Esophagus (tissue), 2 donors: Measurements from ENCODE around the gene TTC21A. TPM values are rescaled to one million over a fixed set of nuclear protein-coding genes. Genes with fewer than 3 reads are reported as not detected.

ENCODE experiments used
- H3K27ac ChIP-seq, 2 donors: one replicate each; pipeline ENCODE4 v1.5.1; 2013; ENCODE audit warnings: low read depth in 2 of 2, mild to moderate bottlenecking in 2 of 2, inconsistent platforms in 1 of 2, low read length in 1 of 2, moderate library complexity in 1 of 2
- H3K27me3 ChIP-seq, 2 donors: one replicate each; pipeline ENCODE4 v1.6.1; 2013; ENCODE audit warnings: low read length in 2 of 2, control low read depth in 1 of 2, mild to moderate bottlenecking in 1 of 2; ENCODE audit not compliant: insufficient read depth in 2 of 2, control insufficient read depth in 1 of 2
- H3K36me3 ChIP-seq, 2 donors: one replicate each; pipeline ENCODE4 v1.6.1; 2013; ENCODE audit warnings: low read length in 1 of 2; ENCODE audit not compliant: control insufficient read depth in 2 of 2, insufficient read depth in 2 of 2
- H3K4me1 ChIP-seq, 2 donors: one replicate each; pipeline ENCODE4 v1.6.1; 2013; ENCODE audit warnings: low read length in 1 of 2; ENCODE audit not compliant: control insufficient read depth in 2 of 2, insufficient read depth in 2 of 2
- H3K4me3 ChIP-seq, 2 donors: one replicate each; pipeline ENCODE4 v1.5.1; 2013; ENCODE audit warnings: low read length in 2 of 2, mild to moderate bottlenecking in 2 of 2, low read depth in 1 of 2, moderate library complexity in 1 of 2
- H3K9me3 ChIP-seq, 2 donors: one replicate each; pipeline ENCODE4 v1.6.1; 2013; ENCODE audit warnings: mild to moderate bottlenecking in 2 of 2, low read depth in 1 of 2, low read length in 1 of 2, moderate library complexity in 1 of 2; ENCODE audit not compliant: control insufficient read depth in 2 of 2, insufficient read depth in 1 of 2
- WGBS, 2 donors: extraction: QIAGEN DNeasy Blood & Tissue Kit; methylation state at CpG; one replicate each; pipeline ENCODE4 v1.1.7; 2013; 5-methylcytosine and 5-hydroxymethylcytosine counted together
- polyA plus RNA-seq, 2 donors: library from polyadenylated mRNA; stranded (reverse); fragments of 200-250 nt; gene quantifications; one replicate each; pipeline ENCODE4 v1.2.3, GENCODE V29; 2013
- donor health status: healthy with polysubstance abuse.
- donor health status: Bipolar disorder and iron deficiency.

Gene TTC21A
- polyA plus RNA-seq, 2 donors: 1.8 to 5.6 TPM

GRCh38 chr3:39075910-39076309, 31.6 kb upstream of the TTC21A start:
- H3K27ac ChIP-seq: no peak overlapping the region
- no peak overlapping the region for H3K4me3 ChIP-seq
- no peaks in the 10 kb centered on the region for H3K27me3 ChIP-seq
- no peaks in the 10 kb centered on the region for H3K9me3 ChIP-seq
- peaks cover 12 to 20% of the 10 kb centered on the region in 2 donors for H3K36me3 ChIP-seq
- 97% methylated on average over 10 of the region's 10 CpGs for WGBS, 2 donors
- no peaks in the 10 kb centered on the region for H3K4me1 ChIP-seq

- H3K9me3 ChIP-seq: no peaks in the 10 kb centered on the region
- H3K27ac ChIP-seq: no peak overlapping the region
- H3K4me3 ChIP-seq: no peak overlapping the region
- H3K36me3 ChIP-seq: peaks cover 8 to 12% of the 10 kb centered on the region in 2 donors
- no peaks in the 10 kb centered on the region for H3K27me3 ChIP-seq
- H3K4me1 ChIP-seq: no peaks in the 10 kb centered on the region
Observed at GRCh38 chr3:39079530-39079929, 27.9 kb upstream of the TTC21A start.

GRCh38 chr3:39080026-39080425, 27.5 kb upstream of the TTC21A start:
- Histone ChIP-seq H3K36me3 (peaks cover 6 to 12% of the 10 kb centered on the region in 2 donors), H3K4me1 (no peaks in the 10 kb centered on the region), H3K9me3 (no peaks in the 10 kb centered on the region), H3K27ac (no peak overlapping the region), H3K27me3 (no peaks in the 10 kb centered on the region), H3K4me3 (no peak overlapping the region)

- Histone ChIP-seq H3K9me3 (no peaks in the 10 kb centered on the region), H3K27me3 (no peaks in the 10 kb centered on the region), H3K36me3 (peaks cover 8 to 14% of the 10 kb centered on the region in 2 donors), H3K4me1 (no peaks in the 10 kb centered on the region), H3K27ac (no peak overlapping the region), H3K4me3 (no peak overlapping the region)
- 97 to 98% methylated on average over 4 of the region's 4 CpGs for WGBS, 2 donors
Observed at GRCh38 chr3:39082666-39083313, 24.7 kb upstream of the TTC21A start.

- Histone ChIP-seq H3K27ac (no peak overlapping the region), H3K27me3 (no peaks in the 10 kb centered on the region), H3K4me1 (no peaks in the 10 kb centered on the region), H3K9me3 (no peaks in the 10 kb centered on the region), H3K4me3 (no peak overlapping the region), H3K36me3 (peaks cover 11 to 17% of the 10 kb centered on the region in 2 donors)
- 84 to 87% methylated on average over 4 of the region's 4 CpGs for WGBS, 2 donors
Observed at GRCh38 chr3:39086144-39086543, 21.3 kb upstream of the TTC21A start.

- no peaks in the 10 kb centered on the region for H3K4me1 ChIP-seq
- H3K27me3 ChIP-seq: no peaks in the 10 kb centered on the region
- peaks cover 9 to 18% of the 10 kb centered on the region in 2 donors for H3K36me3 ChIP-seq
- no peaks in the 10 kb centered on the region for H3K9me3 ChIP-seq
- WGBS, 2 donors: 93 to 94% methylated on average over 3 of the region's 3 CpGs
- no peak overlapping the region for H3K27ac ChIP-seq
- H3K4me3 ChIP-seq: no peak overlapping the region
Observed at GRCh38 chr3:39088456-39088855, 19.0 kb upstream of the TTC21A start.

GRCh38 chr3:39088889-39089288, 18.6 kb upstream of the TTC21A start:
- 79 to 80% methylated on average over 3 of the region's 3 CpGs for WGBS, 2 donors
- Histone ChIP-seq H3K36me3 (peaks cover 9 to 18% of the 10 kb centered on the region in 2 donors), H3K27ac (no peak overlapping the region), H3K4me1 (no peaks in the 10 kb centered on the region), H3K4me3 (no peak overlapping the region), H3K9me3 (no peaks in the 10 kb centered on the region), H3K27me3 (no peaks in the 10 kb centered on the region)

GRCh38 chr3:39090922-39091321, 16.6 kb upstream of the TTC21A start:
- H3K27ac ChIP-seq: no peak overlapping the region
- WGBS, 2 donors: 84 to 89% methylated on average over 2 of the region's 2 CpGs
- H3K4me1 ChIP-seq: no peaks in the 10 kb centered on the region
- no peaks in the 10 kb centered on the region for H3K27me3 ChIP-seq
- H3K36me3 ChIP-seq: peaks cover 7 to 25% of the 10 kb centered on the region in 2 donors
- no peaks in the 10 kb centered on the region for H3K9me3 ChIP-seq
- no peak overlapping the region for H3K4me3 ChIP-seq

- Histone ChIP-seq H3K36me3 (peaks cover 23 to 49% of the 10 kb centered on the region in 2 donors), H3K4me3 (no peak overlapping the region), H3K9me3 (no peaks in the 10 kb centered on the region), H3K27me3 (no peaks in the 10 kb centered on the region), H3K4me1 (no peaks in the 10 kb centered on the region), H3K27ac (no peak overlapping the region)
- WGBS, 2 donors: 85% methylated on average over 7 of the region's 7 CpGs
Observed at GRCh38 chr3:39094851-39095677, 12.4 kb upstream of the TTC21A start.

GRCh38 chr3:39095778-39096177, 11.7 kb upstream of the TTC21A start:
- H3K27me3 ChIP-seq: no peaks in the 10 kb centered on the region
- H3K27ac ChIP-seq: no peak overlapping the region
- H3K36me3 ChIP-seq: peaks cover 23 to 51% of the 10 kb centered on the region in 2 donors
- H3K4me3 ChIP-seq: no peak overlapping the region
- no peaks in the 10 kb centered on the region for H3K4me1 ChIP-seq
- WGBS, 2 donors: 71 to 75% methylated on average over 3 of the region's 3 CpGs
- no peaks in the 10 kb centered on the region for H3K9me3 ChIP-seq
